Measurements from ENCODE around the gene PRDM12. TPM values are rescaled to one million over a fixed set of nuclear protein-coding genes. Genes with fewer than 3 reads are reported as not detected.

The PRDM12 gene
- total and polyA plus RNA-seq, 2 experiments from 2014 or later: 0.11 TPM; not detected in 1

GRCh38 chr9:130698514-130698913 is 34.1 kb downstream of the PRDM12 start (continued):
- TF ChIP-seq CTCF (conservative IDR thresholded peaks at IDR 0.05; ENCODE audit: low read depth in 2 of 2) (no peak), STAT1 (IDR thresholded peaks at IDR 0.05; ENCODE audit: unreplicated experiment) (no peak), EZH2phosphoT487 (IDR thresholded peaks at IDR 0.05; ENCODE audit: unreplicated experiment) (no peak), ZNF114 (CRISPR knock-in tag; IDR thresholded peaks at IDR 0.05) (no peak), REST (IDR thresholded peaks at IDR 0.05; ENCODE audit: unreplicated experiment) (no peak), EZH2 (IDR thresholded peaks at IDR 0.05; ENCODE audit: low read depth, unreplicated experiment) (no peak)

GRCh38 chr9:130699047-130699446 is 34.7 kb downstream of the PRDM12 start:
- H3K4me2 ChIP-seq: no peak overlapping the region
- H2AFZ ChIP-seq: no peak overlapping the region
- peaks cover 77% of the 10 kb centered on the region for H3K79me2 ChIP-seq (replicated peaks; ENCODE audit: insufficient read depth)
- no peak overlapping the region for H3K4me3 ChIP-seq
- Mint-ChIP-seq H3K4me1 (peaks cover 20% of the 10 kb centered on the region), H3K4me3 (no peak overlapping the region), H3K27me3 (ENCODE audit: insufficient read depth, low read depth, poor library complexity) (peaks cover 12% of the 10 kb centered on the region), H3K36me3 (ENCODE audit: low read depth) (peaks cover 89% of the 10 kb centered on the region), H3K9me3 (no peaks in the 10 kb centered on the region), H3K27ac (no peak overlapping the region)
- no peak overlapping the region for H3K27ac ChIP-seq (ENCODE audit: low read depth)
- peaks cover 64% of the 10 kb centered on the region for H4K20me1 ChIP-seq (replicated peaks; ENCODE audit: insufficient read depth)
- peaks cover 77% of the 10 kb centered on the region for H3K36me3 ChIP-seq (ENCODE audit: insufficient read depth)
- DNase-seq (ENCODE audit: low spot score) (no peak), ATAC-seq (no peak)
- peaks cover 58% of the 10 kb centered on the region for H3F3A ChIP-seq (replicated peaks; ENCODE audit: low read depth)
- H3K9me2 ChIP-seq (ENCODE audit: insufficient read depth): no peaks in the 10 kb centered on the region
- H3K4me1 ChIP-seq (ENCODE audit: insufficient read depth): peaks cover 13% of the 10 kb centered on the region; the same call in 1 of the 2 replicates
- H3K27me3 ChIP-seq (ENCODE audit: insufficient read depth): no peaks in the 10 kb centered on the region
- TF ChIP-seq CTCF (conservative IDR thresholded peaks at IDR 0.05; ENCODE audit: low read depth in 2 of 2) (no peak), ETS1 (IDR thresholded peaks at IDR 0.05) (no peak), NANOG (IDR thresholded peaks at IDR 0.05; ENCODE audit: borderline replicate concordance) (no peak), REST (IDR thresholded peaks at IDR 0.05; ENCODE audit: unreplicated experiment) (no peak), ZNF114 (CRISPR knock-in tag; IDR thresholded peaks at IDR 0.05) (no peak), POLR2AphosphoS5 (IDR thresholded peaks at IDR 0.05; ENCODE audit: low read depth) (no peak), EZH2 (IDR thresholded peaks at IDR 0.05; ENCODE audit: low read depth, unreplicated experiment) (no peak), STAT1 (IDR thresholded peaks at IDR 0.05; ENCODE audit: unreplicated experiment) (no peak), ZNF331 (CRISPR knock-in tag; IDR thresholded peaks at IDR 0.05; ENCODE audit: low read depth) (no peak), CREB1 (CRISPR knock-in tag; IDR thresholded peaks at IDR 0.05; ENCODE audit: low read depth) (no peak), EZH2phosphoT487 (IDR thresholded peaks at IDR 0.05; ENCODE audit: unreplicated experiment) (no peak), JUNB (IDR thresholded peaks at IDR 0.05; ENCODE audit: unreplicated experiment) (no peak)

All from GM23338 (cell line).